GM23338 (cell line): ENCODE measurements around the gene LIN7A.

Source experiments
- CTCF ChIP-seq, 2 experiments: fragments of 200-600 bp in 1 of 2; sonication (generic) in 1 of 2; conservative IDR thresholded peaks; 2 replicates each; pipeline versions ENCODE4 v1.5.1 to v1.6.1; 2016 to 2017; ENCODE audit warnings: antibody characterized with exemption in 2 of 2, low read depth in 2 of 2, mild to moderate bottlenecking in 2 of 2, moderate library complexity in 1 of 2
- EZH2 ChIP-seq: fragments of 200-600 bp; sonication (generic); IDR thresholded peaks from one replicate; pipeline ENCODE4 v1.8.0; 2017; ENCODE audit warnings: antibody characterized with exemption, mild to moderate bottlenecking, low read depth; ENCODE audit not compliant: unreplicated experiment
- EZH2phosphoT487 ChIP-seq: fragments of 200-600 bp; sonication (generic); IDR thresholded peaks from one replicate; pipeline ENCODE4 v1.8.1; 2018; ENCODE audit warnings: antibody characterized with exemption; ENCODE audit not compliant: unreplicated experiment
- POLR2AphosphoS5 ChIP-seq: IDR thresholded peaks from 2 replicates; pipeline ENCODE4 v1.6.1; 2016; ENCODE audit warnings: antibody characterized with exemption, low read depth
- TF ChIP-seq, protein P1 (sequence below): IDR thresholded peaks from one replicate; pipeline ENCODE4 v1.6.1; 2018; ENCODE audit warnings: antibody characterized with exemption; ENCODE audit not compliant: unreplicated experiment

DNA sequence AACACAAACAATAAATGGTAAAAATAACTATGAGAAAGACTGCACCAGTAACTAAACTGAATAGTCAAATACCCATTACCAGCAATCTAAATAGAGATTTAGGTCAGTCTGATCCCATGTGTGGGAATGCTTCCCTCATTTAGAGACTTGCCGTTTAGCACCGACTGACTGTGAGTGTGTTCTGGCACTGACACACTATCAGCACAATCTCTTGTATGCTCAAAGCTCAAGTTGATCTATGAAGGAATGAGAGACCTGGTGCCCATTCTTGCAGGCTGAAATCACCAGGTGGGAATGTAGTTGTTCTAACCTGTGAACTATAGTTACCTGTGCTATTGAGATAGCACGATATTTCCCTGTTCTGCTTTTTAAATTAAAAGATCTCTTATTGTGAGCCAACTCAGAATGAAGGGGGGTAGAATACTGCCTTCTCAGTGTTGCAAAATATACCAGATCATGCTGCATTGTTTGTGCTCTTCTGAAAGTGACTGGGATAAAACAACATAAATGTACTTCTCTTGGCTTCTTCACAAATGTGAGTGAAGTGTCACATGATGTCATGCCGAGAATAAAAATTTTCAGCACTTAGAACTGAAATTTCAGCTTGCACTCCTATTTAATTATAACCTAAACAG, 99.6 kb downstream of the LIN7A start:
- TF ChIP-seq CTCF (conservative IDR thresholded peaks at IDR 0.05; ENCODE audit: low read depth in 2 of 2) (no peak), EZH2phosphoT487 (no peak), EZH2 (no peak), POLR2AphosphoS5 (no peak)
- TF ChIP-seq, protein P1, sequence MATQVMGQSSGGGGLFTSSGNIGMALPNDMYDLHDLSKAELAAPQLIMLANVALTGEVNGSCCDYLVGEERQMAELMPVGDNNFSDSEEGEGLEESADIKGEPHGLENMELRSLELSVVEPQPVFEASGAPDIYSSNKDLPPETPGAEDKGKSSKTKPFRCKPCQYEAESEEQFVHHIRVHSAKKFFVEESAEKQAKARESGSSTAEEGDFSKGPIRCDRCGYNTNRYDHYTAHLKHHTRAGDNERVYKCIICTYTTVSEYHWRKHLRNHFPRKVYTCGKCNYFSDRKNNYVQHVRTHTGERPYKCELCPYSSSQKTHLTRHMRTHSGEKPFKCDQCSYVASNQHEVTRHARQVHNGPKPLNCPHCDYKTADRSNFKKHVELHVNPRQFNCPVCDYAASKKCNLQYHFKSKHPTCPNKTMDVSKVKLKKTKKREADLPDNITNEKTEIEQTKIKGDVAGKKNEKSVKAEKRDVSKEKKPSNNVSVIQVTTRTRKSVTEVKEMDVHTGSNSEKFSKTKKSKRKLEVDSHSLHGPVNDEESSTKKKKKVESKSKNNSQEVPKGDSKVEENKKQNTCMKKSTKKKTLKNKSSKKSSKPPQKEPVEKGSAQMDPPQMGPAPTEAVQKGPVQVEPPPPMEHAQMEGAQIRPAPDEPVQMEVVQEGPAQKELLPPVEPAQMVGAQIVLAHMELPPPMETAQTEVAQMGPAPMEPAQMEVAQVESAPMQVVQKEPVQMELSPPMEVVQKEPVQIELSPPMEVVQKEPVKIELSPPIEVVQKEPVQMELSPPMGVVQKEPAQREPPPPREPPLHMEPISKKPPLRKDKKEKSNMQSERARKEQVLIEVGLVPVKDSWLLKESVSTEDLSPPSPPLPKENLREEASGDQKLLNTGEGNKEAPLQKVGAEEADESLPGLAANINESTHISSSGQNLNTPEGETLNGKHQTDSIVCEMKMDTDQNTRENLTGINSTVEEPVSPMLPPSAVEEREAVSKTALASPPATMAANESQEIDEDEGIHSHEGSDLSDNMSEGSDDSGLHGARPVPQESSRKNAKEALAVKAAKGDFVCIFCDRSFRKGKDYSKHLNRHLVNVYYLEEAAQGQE = no peak
